SU-DHL-6 (cell line): ENCODE measurements around the gene CDH22.

Experiments
- H2AFZ ChIP-seq: fragments of 200-600 bp; sonication (generic); 2 replicates; pipeline ENCODE4 v1.6.1; 2014; ENCODE audit warnings: low read depth, mild to moderate bottlenecking, moderate library complexity, mixed read lengths, antibody characterized with exemption, low read length; ENCODE audit not compliant: severe bottlenecking
- H3F3A ChIP-seq: fragments of 200-600 bp; shearing (Covaris generic); 2 replicates; pipeline ENCODE4 v1.6.0; 2016; ENCODE audit warnings: antibody characterized with exemption, mild to moderate bottlenecking; ENCODE audit not compliant: insufficient read depth
- H3K27ac ChIP-seq: fragments of 200-600 bp; sonication (generic); 2 replicates; pipeline ENCODE4 v1.5.1; 2016; ENCODE audit warnings: low read depth, mild to moderate bottlenecking, low read length, moderate library complexity, mixed read lengths
- H3K27me3 ChIP-seq: fragments of 200-600 bp; sonication (generic), shearing (Covaris generic); 2 replicates; pipeline ENCODE4 v1.6.0; 2014; ENCODE audit warnings: mild to moderate bottlenecking, low read length
- H3K36me3 ChIP-seq: fragments of 200-600 bp; sonication (generic); 2 replicates; pipeline ENCODE4 v1.6.1; 2014; ENCODE audit warnings: mild to moderate bottlenecking, low read length, mixed read lengths
- H3K4me2 ChIP-seq: fragments of 300-600, 200-600 bp; shearing (Covaris generic), sonication (generic); 2 replicates; pipeline ENCODE4 v1.6.0; 2014; ENCODE audit warnings: low read length, low read depth, mild to moderate bottlenecking; ENCODE audit not compliant: poor library complexity, severe bottlenecking
- H3K4me3 ChIP-seq: fragments of 200-600 bp; sonication (generic); 2 replicates; pipeline ENCODE4 v1.5.1; 2014; ENCODE audit warnings: antibody characterized with exemption, low read length, mild to moderate bottlenecking, mixed read lengths; ENCODE audit not compliant: insufficient read depth, poor library complexity, severe bottlenecking
- H3K79me2 ChIP-seq: fragments of 200-600 bp; sonication (generic); 2 replicates; pipeline ENCODE4 v1.6.1; 2014; ENCODE audit warnings: mild to moderate bottlenecking, low read length, moderate library complexity; ENCODE audit not compliant: insufficient read depth
- H3K9ac ChIP-seq: fragments of 200-600 bp; sonication (generic); 2 replicates; pipeline ENCODE4 v1.7.0; 2014; ENCODE audit warnings: mild to moderate bottlenecking, low read length
- H3K9me2 ChIP-seq: fragments of 200-600 bp; sonication (generic); replicated peaks from 2 replicates; pipeline ENCODE4 v1.6.1; 2014; ENCODE audit warnings: low read length; ENCODE audit not compliant: insufficient read depth
- H3K9me3 ChIP-seq: fragments of 200-600 bp; sonication (generic); 2 replicates; pipeline ENCODE4 v1.6.1; 2014; ENCODE audit warnings: low read length, mixed read lengths; ENCODE audit not compliant: insufficient read depth
- H4K20me1 ChIP-seq: fragments of 200-600 bp; sonication (generic); 2 replicates; pipeline ENCODE4 v1.6.1; 2014; ENCODE audit warnings: low read depth, mild to moderate bottlenecking, antibody characterized with exemption, low read length, moderate library complexity, mixed read lengths
- CTCF ChIP-seq: fragments of 200-600 bp; sonication (generic); IDR thresholded peaks from one replicate; pipeline ENCODE4 v1.5.1; 2017; ENCODE audit warnings: antibody characterized with exemption, mild to moderate bottlenecking, low read length, moderate library complexity; ENCODE audit not compliant: insufficient read depth, poor library complexity, severe bottlenecking
- EZH2phosphoT487 ChIP-seq: fragments of 200-600 bp; sonication (generic), shearing (Covaris generic); conservative IDR thresholded peaks from 2 replicates; pipeline ENCODE4 v1.6.1; 2018; ENCODE audit warnings: mild to moderate bottlenecking, antibody characterized with exemption, low read length, moderate library complexity, mixed read lengths

CDH22 gene

GRCh38 chr20:46144432-46145025, 163.8 kb downstream of the CDH22 start:
- Histone ChIP-seq H3K9ac (no peak overlapping the region), H3K79me2 (no peaks in the 10 kb centered on the region), H3K4me2 (no peak overlapping the region)

GRCh38 chr20:46142124-46142523, 166.2 kb downstream of the CDH22 start:
- H3K27ac ChIP-seq, result no peak overlapping the region
- no peaks in the 10 kb centered on the region for H3F3A ChIP-seq
- no peaks in the 10 kb centered on the region for H3K36me3 ChIP-seq
- H4K20me1 ChIP-seq, result no peaks in the 10 kb centered on the region
- H3K9me3 ChIP-seq, result no peaks in the 10 kb centered on the region
- H3K9me2 ChIP-seq, result no peaks in the 10 kb centered on the region
- H3K4me3 ChIP-seq, result no peak overlapping the region
- no peak overlapping the region for H3K4me2 ChIP-seq
- no peak for TF ChIP-seq EZH2phosphoT487
- no peak for TF ChIP-seq CTCF
- no peak overlapping the region for H3K9ac ChIP-seq
- H2AFZ ChIP-seq, result no peak overlapping the region
- no peaks in the 10 kb centered on the region for H3K79me2 ChIP-seq
- 0 out of 2 replicates have a peak, but pooled peaks cover 4% of the 10 kb centered on the region for H3K27me3 ChIP-seq

More at GRCh38 chr20:46144432-46145025, 163.8 kb downstream of the CDH22 start:
- no peak overlapping the region for H3K27ac ChIP-seq
- no peak overlapping the region for H3K4me3 ChIP-seq
- no peak for TF ChIP-seq CTCF
- no peak for TF ChIP-seq EZH2phosphoT487
- H4K20me1 ChIP-seq, result no peaks in the 10 kb centered on the region
- 0 out of 2 replicates have a peak, but pooled peaks cover 4% of the 10 kb centered on the region for H3K27me3 ChIP-seq
- no peaks in the 10 kb centered on the region for H3K9me3 ChIP-seq
- H3F3A ChIP-seq, result no peaks in the 10 kb centered on the region
- no peaks in the 10 kb centered on the region for H3K36me3 ChIP-seq
- no peak overlapping the region for H2AFZ ChIP-seq
- no peaks in the 10 kb centered on the region for H3K9me2 ChIP-seq

- H2AFZ ChIP-seq, result no peak overlapping the region
- 0 out of 2 replicates have a peak, but pooled peaks cover 4% of the 10 kb centered on the region for H3K27me3 ChIP-seq
- no peaks in the 10 kb centered on the region for H3K9me2 ChIP-seq
- H3K9me3 ChIP-seq, result no peaks in the 10 kb centered on the region
- no peaks in the 10 kb centered on the region for H3F3A ChIP-seq
- H3K9ac ChIP-seq, result no peak overlapping the region
- H3K27ac ChIP-seq, result no peak overlapping the region
- H3K79me2 ChIP-seq, result no peaks in the 10 kb centered on the region
- no peak overlapping the region for H3K4me2 ChIP-seq
- no peaks in the 10 kb centered on the region for H4K20me1 ChIP-seq
- no peak overlapping the region for H3K4me3 ChIP-seq
- no peaks in the 10 kb centered on the region for H3K36me3 ChIP-seq
- TF ChIP-seq EZH2phosphoT487 (no peak), CTCF (no peak)
Measured at GRCh38 chr20:46139908-46140482, 168.3 kb downstream of the CDH22 start.
